B cell (primary cell): ENCODE measurements around the gene APOM. TPM values are rescaled to one million over a fixed set of nuclear protein-coding genes. Genes with fewer than 3 reads are reported as not detected.

Source experiments
- ATAC-seq: fragments of 200-7000 bp; cut with Tn5 transposase; one replicate; pipeline ENCODE4 v1.10.0; 2021; ENCODE audit warnings: low read depth, mild to moderate bottlenecking, moderate number of reproducible peaks, moderate library complexity
- CTCF ChIA-PET: fragments of 350-600 bp; sonication (Branson Sonifier 250); formaldehyde crosslinking; loops from one replicate; lab custom pipeline; 2021; ENCODE audit warnings: antibody characterized with exemption, inconsistent platforms; lab: Charles Lee
- POLR2A ChIA-PET: fragments of 350-600 bp; sonication (Branson Sonifier 250); formaldehyde crosslinking; loops from one replicate; lab custom pipeline; 2021; ENCODE audit warnings: antibody characterized with exemption; lab: Charles Lee
- DNase-seq: peaks from one replicate; pipeline ENCODE4 v3.0.0; 2013
- H2AFZ ChIP-seq: 2 replicates; pipeline ENCODE4 v1.6.1; 2012; ENCODE audit warnings: mild to moderate bottlenecking, low read depth, low read length; ENCODE audit not compliant: insufficient read depth, poor library complexity, severe bottlenecking
- H3K27ac ChIP-seq, 2 donors: 1 replicate in 1 of 2; 2 replicates in 1 of 2; pipeline ENCODE4 v1.5.1; 2012 to 2013; ENCODE audit warnings: low read length in 2 of 2, mild to moderate bottlenecking in 2 of 2, moderate library complexity in 1 of 2
- H3K27me3 ChIP-seq, 4 experiments: fragments of 200-600 bp in 1 of 4; sonication (generic) in 1 of 4; replicated peaks in 1 of 4; 1 replicate in 2 of 4; 2 replicates in 2 of 4; pipeline versions ENCODE4 v1.6.1 to v1.7.0; 2013 to 2016; ENCODE audit warnings: low read length in 3 of 4, mild to moderate bottlenecking in 2 of 4, mixed read lengths in 1 of 4, moderate library complexity in 1 of 4; ENCODE audit not compliant: insufficient read depth in 4 of 4, control insufficient read depth in 3 of 4; ENCODE audit errors: control extremely low read depth in 1 of 4
- H3K36me3 ChIP-seq, 2 experiments: replicated peaks in 1 of 2; 1 replicate in 1 of 2; 2 replicates in 1 of 2; pipeline versions ENCODE4 v1.6.1 to v1.7.1; 2013; ENCODE audit warnings: low read length in 1 of 2; ENCODE audit not compliant: insufficient read depth in 2 of 2, control insufficient read depth in 1 of 2; ENCODE audit errors: control extremely low read depth in 1 of 2, extremely low read depth in 1 of 2
- H3K4me1 ChIP-seq, 2 donors: fragments of 200-600 bp in 1 of 2; sonication (generic) in 1 of 2; 1 replicate in 1 of 2; 2 replicates in 1 of 2; pipeline versions ENCODE4 v1.5.1 to v1.6.1; 2013 to 2017; ENCODE audit warnings: low read length in 2 of 2; ENCODE audit not compliant: control insufficient read depth in 2 of 2, insufficient read depth in 2 of 2
- H3K4me2 ChIP-seq: replicated peaks from 2 replicates; pipeline ENCODE3; 2012; ENCODE audit warnings: mild to moderate bottlenecking, low read depth, low read length; ENCODE audit not compliant: poor library complexity, severe bottlenecking
- H3K4me3 ChIP-seq, 5 experiments: fragments of 200-600 bp in 1 of 5; sonication (generic) in 1 of 5; 1 replicate in 3 of 5; 2 replicates in 2 of 5; pipeline versions ENCODE4 v1.5.1 to v1.7.0; 2011 to 2016; ENCODE audit warnings: low read length in 4 of 5, mild to moderate bottlenecking in 4 of 5, low read depth in 2 of 5, control low read depth in 1 of 5, moderate library complexity in 1 of 5; ENCODE audit not compliant: insufficient read depth in 1 of 5; ENCODE audit errors: control extremely low read depth in 1 of 5, extremely low read depth in 1 of 5
- H3K79me2 ChIP-seq: fragments of 200-600 bp; sonication (generic); one replicate; pipeline ENCODE4 v1.6.0; 2016; ENCODE audit warnings: low read length; ENCODE audit not compliant: control insufficient read depth, insufficient read depth
- H3K9ac ChIP-seq: fragments of 200-600 bp; sonication (generic); 2 replicates; pipeline ENCODE4 v1.6.1; 2017; ENCODE audit warnings: mild to moderate bottlenecking, low read length, moderate library complexity
- H3K9me3 ChIP-seq, 3 donors: one replicate each; pipeline versions ENCODE4 v1.6.1 to v1.7.1; 2013; ENCODE audit warnings: low read length in 2 of 3; ENCODE audit not compliant: control insufficient read depth in 2 of 3, insufficient read depth in 1 of 3; ENCODE audit errors: control extremely low read depth in 1 of 3
- H4K20me1 ChIP-seq: 2 replicates; pipeline ENCODE4 v1.6.0; 2012; ENCODE audit warnings: mild to moderate bottlenecking, low read length; ENCODE audit not compliant: insufficient read depth, control insufficient read depth, poor library complexity, severe bottlenecking
- H3K27ac Mint-ChIP-seq: one replicate; pipeline ENCODE4 v1.8.0; 2021; ENCODE audit warnings: mixed read lengths
- H3K27me3 Mint-ChIP-seq: one replicate; pipeline ENCODE4 v1.8.0; 2021; ENCODE audit warnings: mixed read lengths
- H3K4me1 Mint-ChIP-seq: one replicate; pipeline ENCODE4 v1.8.0; 2021; ENCODE audit warnings: mixed read lengths
- H3K4me3 Mint-ChIP-seq: one replicate; pipeline ENCODE4 v1.8.0; 2021; ENCODE audit warnings: mixed read lengths
- H3K9me3 Mint-ChIP-seq: one replicate; pipeline ENCODE4 v1.8.0; 2022; ENCODE audit warnings: mixed read lengths; ENCODE audit not compliant: insufficient read depth
- CTCF ChIP-seq: fragments of 200-600 bp; IDR thresholded peaks from one replicate; pipeline ENCODE4 v1.8.0; 2022; ENCODE audit warnings: antibody characterized with exemption, mild to moderate bottlenecking
- EZH2 ChIP-seq: IDR thresholded peaks from 2 replicates; pipeline ENCODE4 v1.6.1; 2012; ENCODE audit warnings: borderline replicate concordance, low read depth, mild to moderate bottlenecking, moderate library complexity, low read length; ENCODE audit not compliant: insufficient read depth, poor library complexity, severe bottlenecking
- WGBS: methylation state at CpG from one replicate; pipeline ENCODE4 v1.1.5; 2013; ENCODE audit warnings: missing lambda C conversion rate; ENCODE audit not compliant: insufficient coverage; 5-methylcytosine and 5-hydroxymethylcytosine counted together
- intact Hi-C: fragments of 100-400 bp; cut with micrococcal nuclease; formaldehyde crosslinking; loops from one replicate; pipeline ENCODE4 v1.10.0; 2022
- polyA plus RNA-seq: library from polyadenylated mRNA; depleted of rRNA; stranded (reverse); fragments of >200 nt; gene quantifications from 2 replicates; pipeline ENCODE4 v1.2.3, GENCODE V29; 2012
- total RNA-seq, 2 donors: library from RNA; stranded (reverse); fragments of 120-200 nt in 1 of 2; gene quantifications; 1 replicate in 1 of 2; 2 replicates in 1 of 2; pipeline versions ENCODE4 v1.2.3 to v1.2.4, GENCODE V29; 2013 to 2022

The APOM gene
- total and polyA plus RNA-seq, 2 donors (not counting 1 experiment from before 2014, with no cell fraction given) = 3.6 to 11.6 TPM

GRCh38 chr6:31687860-31688693 is 32.4 kb downstream of the APOM start:
- Histone ChIP-seq H3K9me3 (no peaks in the 10 kb centered on the region), H3K36me3 (peaks cover 0 to 70% of the 10 kb centered on the region in 2 experiments), H3K4me1 (peaks cover 11 to 22% of the 10 kb centered on the region in 2 donors), H3K4me2 (no peak overlapping the region), H3K27me3 (no peaks in the 10 kb centered on the region), H3K4me3 (no peak overlapping the region), H4K20me1 (no peaks in the 10 kb centered on the region), H2AFZ (no peak overlapping the region), H3K9ac (no peak overlapping the region), H3K27ac (no peak overlapping the region), H3K79me2 (no peaks in the 10 kb centered on the region)
- Mint-ChIP-seq H3K27ac (no peak overlapping the region), H3K9me3 (no peaks in the 10 kb centered on the region), H3K27me3 (no peaks in the 10 kb centered on the region), H3K4me1 (peaks cover 20% of the 10 kb centered on the region), H3K4me3 (no peak overlapping the region)
- intact Hi-C loops = no loop called here
- TF ChIP-seq CTCF = no peak
- no peak for TF ChIP-seq EZH2
- ATAC-seq (no peak), DNase-seq (no peak)
- ChIA-PET CTCF (no interaction called here), POLR2A (no interaction called here)
- WGBS = 99% methylated on average over 9 of the region's 14 CpGs
